Measurements from ENCODE around the gene TNFRSF8. TPM values are rescaled to one million over a fixed set of nuclear protein-coding genes. Genes with fewer than 3 reads are reported as not detected.

TNFRSF8 gene
- total RNA-seq, 4 donors from 2014 or later = 0.84 to 4.9 (median 1.8) TPM; not detected in 1

DNA sequence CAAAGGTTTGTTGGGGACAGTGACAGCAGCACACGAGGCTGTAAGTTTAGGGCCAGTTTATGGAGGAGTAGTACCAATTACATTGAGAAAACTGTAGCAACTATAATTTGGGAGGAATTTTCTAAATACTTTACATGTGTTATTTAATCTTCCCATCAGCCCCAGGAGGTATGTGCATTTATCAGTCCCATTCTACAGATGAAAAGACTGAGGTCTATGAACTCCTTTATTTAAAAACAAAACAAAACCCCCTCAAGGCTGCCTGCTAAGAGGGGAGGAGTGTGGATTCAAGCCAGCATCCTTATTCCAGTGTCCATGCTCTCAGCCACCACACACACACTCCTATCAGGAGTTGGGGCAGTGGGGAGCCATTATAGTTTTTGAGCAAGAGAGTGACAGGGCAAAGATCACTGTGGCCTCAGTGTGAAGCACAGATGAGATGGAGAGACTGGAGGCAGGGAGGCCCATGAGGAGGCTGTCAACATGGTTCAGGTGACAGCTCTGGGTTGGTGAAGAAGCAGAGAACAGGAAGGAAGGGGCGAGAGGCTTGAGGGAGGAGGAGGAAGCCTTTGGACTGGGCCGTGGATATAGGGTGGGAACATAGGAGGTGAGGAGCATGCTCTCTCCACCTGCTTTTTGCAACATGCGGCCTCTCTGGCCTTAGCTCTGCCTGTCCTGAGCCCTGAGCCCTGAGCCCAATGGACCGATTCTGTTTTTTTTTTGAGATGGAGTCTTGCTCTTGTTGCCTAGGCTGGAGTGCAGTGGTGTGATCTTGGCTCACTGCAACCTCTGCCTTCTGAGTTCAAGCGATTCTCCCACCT is 113.4 kb downstream of the TNFRSF8 start:
- Histone ChIP-seq H3K9me3 (no peaks in the 10 kb centered on the region), H3K36me3 (no peaks in the 10 kb centered on the region), H3K27ac (peak overlapping the region in 3 of 4 donors; percentile 85 to 97 (median 89)), H3K4me1 (peaks cover 0 to 98% (median 79%) of the 10 kb centered on the region in 4 donors), H3K27me3 (no peaks in the 10 kb centered on the region), H3K4me3 (no peak overlapping the region)
- WGBS, 2 donors = 84 to 86% methylated on average over 6 of the region's 6 CpGs
- TF ChIP-seq, protein P1, sequence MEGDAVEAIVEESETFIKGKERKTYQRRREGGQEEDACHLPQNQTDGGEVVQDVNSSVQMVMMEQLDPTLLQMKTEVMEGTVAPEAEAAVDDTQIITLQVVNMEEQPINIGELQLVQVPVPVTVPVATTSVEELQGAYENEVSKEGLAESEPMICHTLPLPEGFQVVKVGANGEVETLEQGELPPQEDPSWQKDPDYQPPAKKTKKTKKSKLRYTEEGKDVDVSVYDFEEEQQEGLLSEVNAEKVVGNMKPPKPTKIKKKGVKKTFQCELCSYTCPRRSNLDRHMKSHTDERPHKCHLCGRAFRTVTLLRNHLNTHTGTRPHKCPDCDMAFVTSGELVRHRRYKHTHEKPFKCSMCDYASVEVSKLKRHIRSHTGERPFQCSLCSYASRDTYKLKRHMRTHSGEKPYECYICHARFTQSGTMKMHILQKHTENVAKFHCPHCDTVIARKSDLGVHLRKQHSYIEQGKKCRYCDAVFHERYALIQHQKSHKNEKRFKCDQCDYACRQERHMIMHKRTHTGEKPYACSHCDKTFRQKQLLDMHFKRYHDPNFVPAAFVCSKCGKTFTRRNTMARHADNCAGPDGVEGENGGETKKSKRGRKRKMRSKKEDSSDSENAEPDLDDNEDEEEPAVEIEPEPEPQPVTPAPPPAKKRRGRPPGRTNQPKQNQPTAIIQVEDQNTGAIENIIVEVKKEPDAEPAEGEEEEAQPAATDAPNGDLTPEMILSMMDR (IDR thresholded peaks at IDR 0.05) = no peak
- TF ChIP-seq POLR2A (IDR thresholded peaks at IDR 0.05) = no peak
- TF ChIP-seq EP300 (IDR thresholded peaks at IDR 0.05) = no peak
- no peak for DNase-seq (ENCODE audit: low spot score in 2 of 2)

DNA sequence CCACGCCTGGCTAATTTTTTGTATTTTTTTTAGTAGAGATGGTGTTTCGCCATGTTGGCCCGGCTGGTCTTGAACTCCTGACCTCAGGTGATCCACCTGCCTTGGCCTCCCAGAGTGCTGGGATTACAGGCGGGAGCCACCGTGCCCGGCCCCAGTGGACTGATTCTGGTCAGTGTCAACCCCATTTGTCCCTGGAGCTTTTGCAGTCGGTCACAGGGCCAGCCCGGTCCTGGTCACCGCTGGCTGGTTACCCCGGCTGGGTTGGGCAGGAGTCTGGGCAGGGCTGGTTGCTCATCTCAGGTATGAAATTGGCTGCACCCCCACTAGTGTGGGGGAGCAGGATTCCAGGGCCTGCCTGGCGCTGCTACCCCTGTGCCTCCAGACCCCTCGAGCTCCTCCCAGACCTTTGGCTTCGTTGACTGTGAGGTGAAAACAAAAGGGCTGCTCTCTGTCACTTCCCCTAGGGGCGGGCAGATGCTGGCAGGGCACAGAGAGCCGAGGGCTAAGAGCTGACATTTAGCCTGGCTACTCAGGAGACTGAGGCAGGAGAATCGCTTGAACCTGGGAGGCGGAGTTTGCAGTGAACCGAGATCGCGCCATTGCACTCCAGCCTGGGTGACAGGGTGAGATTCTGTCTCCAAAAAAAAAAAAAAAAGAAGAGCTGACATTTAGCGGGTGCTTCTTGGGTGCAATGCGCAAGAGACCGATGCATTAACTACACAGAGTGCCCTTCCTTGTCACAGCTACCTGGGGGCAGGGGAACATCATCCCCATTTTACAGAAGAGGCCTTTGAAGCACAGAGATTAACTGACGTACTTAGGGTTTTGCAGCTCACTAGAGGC is 114.3 kb downstream of the TNFRSF8 start:
- TF ChIP-seq, protein P1 (IDR thresholded peaks at IDR 0.05) = no peak
- TF ChIP-seq EP300 (IDR thresholded peaks at IDR 0.05) = no peak
- TF ChIP-seq POLR2A (IDR thresholded peaks at IDR 0.05) = no peak
- H3K9me3 ChIP-seq = no peaks in the 10 kb centered on the region
- DNase-seq (ENCODE audit: low spot score in 2 of 2) = no peak
- no peaks in the 10 kb centered on the region for H3K36me3 ChIP-seq
- peak overlapping the region in 3 of 4 donors; percentile 85 to 97 (median 89) for H3K27ac ChIP-seq
- H3K4me1 ChIP-seq = peaks cover 0 to 98% (median 81%) of the 10 kb centered on the region in 4 donors
- H3K27me3 ChIP-seq = no peaks in the 10 kb centered on the region
- no peak overlapping the region for H3K4me3 ChIP-seq
- 77 to 81% methylated on average over 19 to 20 of the region's 24 CpGs for WGBS, 2 donors

DNA sequence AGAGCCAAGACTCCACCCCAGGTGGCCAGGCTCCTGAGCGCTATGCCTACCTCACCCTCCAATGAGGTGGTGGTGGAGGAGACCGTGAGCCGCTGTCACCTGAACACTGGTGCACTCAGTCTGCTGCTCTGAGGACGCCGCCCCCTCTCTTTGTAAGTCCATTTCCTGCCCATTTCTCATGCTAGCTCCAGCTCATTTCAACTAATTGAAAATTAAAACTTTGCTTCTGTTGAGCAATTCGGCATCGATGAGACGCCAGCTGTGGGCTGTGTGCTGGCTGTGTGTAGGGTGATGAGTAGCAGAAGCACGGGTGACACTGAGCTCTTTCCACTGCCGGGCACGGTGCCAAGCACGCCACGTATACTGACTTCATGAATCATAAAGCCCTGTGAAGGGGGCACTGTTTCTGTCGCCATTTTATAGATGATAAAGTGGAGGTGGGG is 114.9 kb downstream of the TNFRSF8 start:
- H3K36me3 ChIP-seq = no peaks in the 10 kb centered on the region
- H3K27me3 ChIP-seq = no peaks in the 10 kb centered on the region
- TF ChIP-seq, protein P1 (IDR thresholded peaks at IDR 0.05) = no peak
- TF ChIP-seq POLR2A (IDR thresholded peaks at IDR 0.05) (no peak), EP300 (IDR thresholded peaks at IDR 0.05) (peak in 1 of 2 donors; percentile 11)
- H3K4me3 ChIP-seq = no peak overlapping the region
- peak overlapping the region in 3 of 4 donors; percentile 85 to 97 (median 89) for H3K27ac ChIP-seq
- peaks cover 0 to 98% (median 83%) of the 10 kb centered on the region in 4 donors for H3K4me1 ChIP-seq
- no peaks in the 10 kb centered on the region for H3K9me3 ChIP-seq
- 38 to 45% methylated on average over 14 of the region's 14 CpGs for WGBS, 2 donors
- peak in 1 of 2 donors; percentile 66 for DNase-seq (ENCODE audit: low spot score in 2 of 2)

DNA sequence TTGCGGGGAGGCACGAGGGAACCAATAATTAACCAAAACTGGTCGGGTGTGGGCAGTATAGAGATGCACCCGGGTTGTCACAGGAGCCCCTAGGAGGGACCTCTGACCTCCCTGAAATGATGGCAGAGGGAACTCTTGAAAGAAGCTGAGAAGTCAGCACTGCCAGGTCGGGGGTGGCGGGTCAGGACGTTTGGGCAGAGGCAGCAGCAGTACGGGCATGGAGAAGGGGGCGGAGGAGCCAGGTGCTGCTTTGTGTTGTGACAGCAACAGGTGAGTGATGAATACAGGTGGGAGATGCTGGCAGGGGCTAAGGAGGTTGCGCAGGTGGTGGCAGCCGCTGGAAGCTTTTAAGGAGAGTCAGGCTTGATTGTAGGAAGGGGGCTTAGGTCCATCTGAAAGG is 115.4 kb downstream of the TNFRSF8 start:
- peaks cover 0 to 98% (median 80%) of the 10 kb centered on the region in 4 donors for H3K4me1 ChIP-seq
- H3K36me3 ChIP-seq = no peaks in the 10 kb centered on the region
- H3K27ac ChIP-seq = peak overlapping the region in 3 of 4 donors; percentile 85 to 97 (median 89)
- no peak overlapping the region for H3K4me3 ChIP-seq
- H3K9me3 ChIP-seq = no peaks in the 10 kb centered on the region
- H3K27me3 ChIP-seq = no peaks in the 10 kb centered on the region
- DNase-seq (ENCODE audit: low spot score in 2 of 2) = no peak
- 57 to 58% methylated on average over 11 of the region's 11 CpGs for WGBS, 2 donors
- TF ChIP-seq, protein P1 (IDR thresholded peaks at IDR 0.05) = no peak
- TF ChIP-seq EP300 (IDR thresholded peaks at IDR 0.05) = no peak
- TF ChIP-seq POLR2A (IDR thresholded peaks at IDR 0.05) = no peak
